ENCODE measurements around the gene APBB2. TPM values are rescaled to one million over a fixed set of nuclear protein-coding genes. Genes with fewer than 3 reads are reported as not detected.

APBB2 gene
- total and polyA plus RNA-seq, 2 donors: 20.6 to 67.8 TPM

DNA sequence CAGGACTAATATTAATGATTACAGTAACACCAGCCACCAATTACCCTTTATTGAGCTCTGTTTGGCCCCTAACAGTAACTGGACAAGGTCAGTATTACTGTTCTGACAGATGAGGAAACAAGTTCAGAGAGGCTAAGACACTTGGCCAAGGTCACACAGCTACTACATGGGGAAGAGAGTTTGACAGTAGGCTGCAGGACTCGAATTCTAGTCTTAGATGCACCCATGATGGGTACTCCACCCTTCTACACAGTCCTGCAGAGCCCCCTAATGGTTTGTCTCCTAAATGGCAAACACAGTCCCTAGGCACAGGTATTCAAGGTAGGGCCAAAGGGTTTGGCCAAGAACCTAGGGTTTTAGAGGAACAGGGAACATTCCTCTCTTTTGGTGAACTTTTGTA, 370.6 kb downstream of the APBB2 start:
- 78% methylated on average over 1 of the region's 1 CpG for WGBS
- Histone ChIP-seq H3K4me3 (ENCODE audit: low read depth, low read length) (no peak overlapping the region), H3K27ac (ENCODE audit: low read depth) (no peak overlapping the region), H3K36me3 (ENCODE audit: insufficient read depth) (no peaks in the 10 kb centered on the region), H3K4me1 (ENCODE audit: insufficient read depth) (no peaks in the 10 kb centered on the region)
- DNase-seq (ENCODE audit: extremely low spot score): no peak

- DNase-seq (ENCODE audit: extremely low spot score): no peak
- Histone ChIP-seq H3K4me3 (ENCODE audit: low read depth, low read length) (no peak overlapping the region), H3K4me1 (ENCODE audit: insufficient read depth) (no peaks in the 10 kb centered on the region), H3K27ac (ENCODE audit: low read depth) (no peak overlapping the region), H3K36me3 (ENCODE audit: insufficient read depth) (no peaks in the 10 kb centered on the region)
- WGBS: 59% methylated on average over 14 of the region's 14 CpGs
Observed at GRCh38 chr4:40842725-40843423, 371.5 kb downstream of the APBB2 start.

DNA sequence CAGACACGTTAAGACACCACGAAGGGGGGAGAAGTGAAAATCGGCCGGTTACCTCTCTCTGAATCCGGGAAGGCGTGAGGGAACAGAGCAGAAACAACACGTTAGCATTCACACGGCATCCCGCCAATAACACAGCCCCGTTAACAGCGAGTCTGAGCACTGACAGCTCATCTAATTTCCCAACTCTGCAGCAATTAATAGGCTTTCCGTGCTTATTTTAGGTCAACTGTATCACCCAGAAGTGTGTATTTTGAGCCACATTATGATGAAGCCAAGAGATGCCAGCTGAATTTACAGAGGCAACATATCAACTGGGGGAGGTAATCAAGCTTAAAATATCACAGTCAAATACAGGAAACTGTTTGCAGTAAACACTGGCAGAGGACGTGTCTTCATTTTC, 372.0 kb downstream of the APBB2 start:
- WGBS: 81% methylated on average over 13 of the region's 13 CpGs
- DNase-seq (ENCODE audit: extremely low spot score): no peak
- Histone ChIP-seq H3K4me3 (ENCODE audit: low read depth, low read length) (no peak overlapping the region), H3K27ac (ENCODE audit: low read depth) (no peak overlapping the region), H3K4me1 (ENCODE audit: insufficient read depth) (no peaks in the 10 kb centered on the region), H3K36me3 (ENCODE audit: insufficient read depth) (no peaks in the 10 kb centered on the region)

- H3K4me1 ChIP-seq (ENCODE audit: insufficient read depth): no peaks in the 10 kb centered on the region
- no peak for DNase-seq (ENCODE audit: extremely low spot score)
- H3K27ac ChIP-seq (ENCODE audit: low read depth): no peak overlapping the region
- no peak overlapping the region for H3K4me3 ChIP-seq (ENCODE audit: low read depth, low read length)
- H3K36me3 ChIP-seq (ENCODE audit: insufficient read depth): no peaks in the 10 kb centered on the region
- WGBS: 93% methylated on average over 7 of the region's 7 CpGs
Observed at GRCh38 chr4:40840985-40841571, 373.3 kb downstream of the APBB2 start.

- H3K4me3 ChIP-seq (ENCODE audit: low read depth, low read length): no peak overlapping the region
- no peak overlapping the region for H3K27ac ChIP-seq (ENCODE audit: low read depth)
- DNase-seq (ENCODE audit: extremely low spot score): no peak
- H3K36me3 ChIP-seq (ENCODE audit: insufficient read depth): no peaks in the 10 kb centered on the region
- 96% methylated on average over 10 of the region's 10 CpGs for WGBS
- no peaks in the 10 kb centered on the region for H3K4me1 ChIP-seq (ENCODE audit: insufficient read depth)
Observed at GRCh38 chr4:40840255-40840984, 373.9 kb downstream of the APBB2 start.

- WGBS: 89% methylated on average over 4 of the region's 4 CpGs
Observed at GRCh38 chr4:40838742-40839141, 375.6 kb downstream of the APBB2 start.

DNA sequence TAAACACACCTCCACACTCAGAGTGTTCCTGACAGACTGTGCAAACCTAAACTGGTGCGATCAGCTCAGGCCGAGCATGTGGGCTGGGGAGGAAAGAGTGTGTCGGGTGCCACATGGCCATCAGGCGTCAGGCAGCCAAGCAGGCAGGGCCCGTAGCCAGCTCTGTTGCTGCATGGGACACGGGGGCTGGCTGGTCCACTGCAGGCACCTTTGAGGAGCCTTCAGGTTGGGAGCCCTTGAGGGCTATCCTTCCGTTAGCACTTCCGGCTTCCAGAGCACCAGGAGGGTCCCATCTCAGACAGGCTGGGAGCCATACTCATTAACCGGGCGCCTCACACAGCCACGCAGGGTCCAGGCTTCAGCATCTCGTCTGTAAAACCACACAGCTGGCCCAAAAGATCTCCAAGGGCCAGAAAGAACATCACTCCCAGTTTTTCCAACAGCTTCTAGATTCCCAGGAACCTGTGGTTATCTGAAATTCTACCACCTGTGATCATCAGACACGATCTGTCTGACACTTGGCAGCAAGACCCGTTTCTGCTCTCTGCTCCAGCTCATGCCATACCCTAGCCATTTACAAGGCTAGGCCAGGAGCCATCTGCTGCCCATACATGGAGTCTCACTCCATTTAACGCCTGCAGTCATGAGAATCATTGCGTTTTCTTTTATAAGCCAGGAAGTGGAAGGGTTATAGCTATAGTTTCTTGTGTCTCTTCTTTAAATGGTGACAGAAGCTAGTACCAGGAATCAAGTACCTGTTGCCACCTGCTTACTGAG, 377.1 kb downstream of the APBB2 start:
- H3K27ac ChIP-seq (ENCODE audit: low read depth): no peak overlapping the region

More at GRCh38 chr4:40838742-40839141, 375.6 kb downstream of the APBB2 start:
- Histone ChIP-seq H3K4me3 (ENCODE audit: low read depth, low read length) (no peak overlapping the region), H3K27ac (ENCODE audit: low read depth) (no peak overlapping the region), H3K4me1 (ENCODE audit: insufficient read depth) (no peaks in the 10 kb centered on the region), H3K36me3 (ENCODE audit: insufficient read depth) (no peaks in the 10 kb centered on the region)
- no peak for DNase-seq (ENCODE audit: extremely low spot score)

DNA sequence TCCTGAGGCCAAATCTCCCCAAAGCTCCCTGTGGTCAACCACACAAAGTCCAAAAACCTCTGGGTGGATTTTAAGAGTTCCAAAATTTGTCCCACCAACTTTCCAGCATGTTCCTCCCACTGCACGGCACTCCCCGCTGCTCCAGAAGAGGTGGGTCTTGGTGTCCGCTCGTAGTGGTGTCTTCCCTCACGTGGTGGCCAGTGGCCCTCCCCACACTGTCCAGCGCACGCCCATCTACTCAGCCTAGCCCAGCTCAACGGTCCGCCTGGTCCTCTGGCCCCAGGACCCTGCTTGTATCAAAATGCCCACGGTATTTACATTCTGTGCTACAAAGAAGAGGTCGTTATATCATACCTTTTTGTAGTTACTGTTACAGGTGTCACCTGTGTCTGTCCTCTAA, 381.1 kb downstream of the APBB2 start:
- Histone ChIP-seq H3K4me3 (ENCODE audit: low read depth, low read length) (no peak overlapping the region), H3K36me3 (ENCODE audit: insufficient read depth) (no peaks in the 10 kb centered on the region)

More for the DNA sequence above, 377.1 kb downstream of the APBB2 start:
- no peaks in the 10 kb centered on the region for H3K4me1 ChIP-seq (ENCODE audit: insufficient read depth)
- WGBS: 69% methylated on average over 16 of the region's 16 CpGs
- H3K36me3 ChIP-seq (ENCODE audit: insufficient read depth): no peaks in the 10 kb centered on the region
- H3K4me3 ChIP-seq (ENCODE audit: low read depth, low read length): no peak overlapping the region
- no peak for DNase-seq (ENCODE audit: extremely low spot score)

DNA sequence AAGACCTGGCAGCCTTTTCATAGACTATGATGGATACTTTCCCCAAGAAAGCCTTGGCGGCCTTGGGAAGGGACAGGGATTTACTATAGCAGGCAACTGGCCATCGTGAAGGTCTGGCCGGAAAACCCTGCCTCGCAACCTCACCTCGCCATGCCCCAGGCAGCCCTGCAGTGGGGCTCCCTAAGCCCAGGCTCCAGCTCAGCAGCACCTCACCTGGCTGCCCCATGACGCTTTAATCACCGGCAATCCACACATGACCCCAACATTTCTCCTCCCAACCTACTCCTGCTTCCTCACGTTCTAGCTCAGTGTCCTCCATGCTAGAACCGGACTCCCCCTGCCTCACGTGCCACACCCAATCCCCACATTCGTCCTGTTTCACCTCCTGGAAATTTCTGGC, 382.2 kb downstream of the APBB2 start:
- no peak for DNase-seq (ENCODE audit: extremely low spot score)
- H3K27ac ChIP-seq (ENCODE audit: low read depth): no peak overlapping the region
- H3K4me3 ChIP-seq (ENCODE audit: low read depth, low read length): no peak overlapping the region
- WGBS: 85% methylated on average over 11 of the region's 11 CpGs
- H3K36me3 ChIP-seq (ENCODE audit: insufficient read depth): no peaks in the 10 kb centered on the region
- no peaks in the 10 kb centered on the region for H3K4me1 ChIP-seq (ENCODE audit: insufficient read depth)

More for the DNA sequence above, 381.1 kb downstream of the APBB2 start:
- 97% methylated on average over 11 of the region's 11 CpGs for WGBS
- no peak for DNase-seq (ENCODE audit: extremely low spot score)
- Histone ChIP-seq H3K27ac (ENCODE audit: low read depth) (no peak overlapping the region), H3K4me1 (ENCODE audit: insufficient read depth) (no peaks in the 10 kb centered on the region)

DNA sequence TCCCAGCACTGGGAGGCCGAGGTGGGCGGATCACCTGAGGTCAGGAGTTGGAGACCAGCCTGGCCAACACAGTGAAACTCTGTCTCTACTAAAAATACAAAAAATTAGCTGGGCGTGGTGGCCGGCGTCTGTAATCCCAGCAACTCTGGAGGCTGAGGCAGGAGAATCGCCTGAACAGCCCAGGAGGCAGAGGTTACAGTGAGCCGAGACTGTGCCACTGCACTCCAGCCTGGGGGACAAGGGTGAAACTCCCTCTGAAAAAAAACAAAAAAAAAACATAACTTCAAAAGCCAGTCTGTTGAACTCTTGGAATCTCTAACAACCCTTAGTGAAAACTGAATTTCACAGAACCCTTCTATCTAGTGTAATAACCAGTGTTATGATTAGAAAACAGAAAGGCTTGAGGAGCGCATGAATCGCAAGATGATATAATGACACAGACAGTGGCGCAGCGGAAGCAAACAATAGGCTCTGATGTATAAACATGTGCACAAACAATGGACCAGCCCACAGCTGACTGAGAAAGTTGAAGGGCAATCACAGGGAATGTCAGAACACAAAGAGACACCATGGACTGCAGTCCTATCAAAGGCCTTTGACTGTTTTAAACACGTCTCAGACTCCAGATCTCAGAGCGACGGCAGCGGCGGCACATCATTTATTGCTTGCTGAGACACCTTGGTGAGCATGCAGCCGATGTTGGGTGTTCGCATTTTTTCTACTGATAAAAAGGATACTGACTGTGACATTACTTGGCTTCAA, 383.0 kb downstream of the APBB2 start:
- no peak for DNase-seq (ENCODE audit: extremely low spot score)
- no peak overlapping the region for H3K4me3 ChIP-seq (ENCODE audit: low read depth, low read length)
- WGBS: 90% methylated on average over 18 of the region's 18 CpGs
- H3K4me1 ChIP-seq (ENCODE audit: insufficient read depth): no peaks in the 10 kb centered on the region
- H3K36me3 ChIP-seq (ENCODE audit: insufficient read depth): no peaks in the 10 kb centered on the region
- H3K27ac ChIP-seq (ENCODE audit: low read depth): no peak overlapping the region

DNA sequence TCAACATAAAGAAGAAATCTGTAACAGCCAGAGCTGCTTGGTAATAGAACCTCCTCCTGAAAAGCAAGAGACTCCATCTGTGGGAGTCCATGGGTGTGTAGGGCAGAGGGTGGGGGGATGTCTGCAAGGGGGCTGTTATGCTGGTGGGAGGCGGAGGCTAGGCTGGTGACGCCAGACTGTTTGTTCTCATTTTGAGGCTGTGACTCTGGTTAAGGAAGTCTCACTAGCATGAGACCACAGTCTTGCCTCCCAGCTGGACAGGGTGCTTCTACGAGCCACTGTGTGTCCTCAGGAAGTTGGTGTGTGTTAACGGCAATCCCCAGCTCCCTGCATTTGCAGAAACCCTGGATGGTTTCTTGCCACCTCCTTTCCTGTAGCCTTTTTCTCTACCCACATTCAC, 384.8 kb downstream of the APBB2 start:
- Histone ChIP-seq H3K36me3 (ENCODE audit: insufficient read depth) (no peaks in the 10 kb centered on the region), H3K4me1 (ENCODE audit: insufficient read depth) (no peaks in the 10 kb centered on the region), H3K4me3 (ENCODE audit: low read depth, low read length) (no peak overlapping the region), H3K27ac (ENCODE audit: low read depth) (no peak overlapping the region)
- DNase-seq (ENCODE audit: extremely low spot score): no peak
- 87% methylated on average over 4 of the region's 4 CpGs for WGBS

DNA sequence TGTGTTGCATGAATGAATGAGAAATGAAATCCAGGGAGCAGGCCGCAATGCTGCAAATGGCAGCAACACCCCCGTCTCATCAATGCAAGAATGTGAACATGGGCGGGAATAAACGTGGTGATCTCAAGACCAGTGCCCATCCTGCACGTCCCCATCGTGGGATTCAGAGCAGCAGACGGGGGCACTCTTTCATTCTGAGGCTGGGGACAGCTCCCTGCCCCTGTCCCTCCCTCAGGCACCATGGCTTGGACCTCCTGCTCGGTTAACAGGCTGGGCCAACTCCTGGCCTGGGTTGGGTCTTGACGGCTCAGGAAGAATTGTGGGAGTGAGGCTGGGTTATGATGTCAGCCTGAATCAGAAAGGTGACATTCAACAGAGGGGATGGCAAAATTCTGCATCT, 385.7 kb downstream of the APBB2 start:
- H3K27ac ChIP-seq (ENCODE audit: low read depth): no peak overlapping the region
- H3K4me3 ChIP-seq (ENCODE audit: low read depth, low read length): no peak overlapping the region
- no peaks in the 10 kb centered on the region for H3K4me1 ChIP-seq (ENCODE audit: insufficient read depth)
- DNase-seq (ENCODE audit: extremely low spot score): no peak
- 95% methylated on average over 9 of the region's 9 CpGs for WGBS
- H3K36me3 ChIP-seq (ENCODE audit: insufficient read depth): no peaks in the 10 kb centered on the region

DNA sequence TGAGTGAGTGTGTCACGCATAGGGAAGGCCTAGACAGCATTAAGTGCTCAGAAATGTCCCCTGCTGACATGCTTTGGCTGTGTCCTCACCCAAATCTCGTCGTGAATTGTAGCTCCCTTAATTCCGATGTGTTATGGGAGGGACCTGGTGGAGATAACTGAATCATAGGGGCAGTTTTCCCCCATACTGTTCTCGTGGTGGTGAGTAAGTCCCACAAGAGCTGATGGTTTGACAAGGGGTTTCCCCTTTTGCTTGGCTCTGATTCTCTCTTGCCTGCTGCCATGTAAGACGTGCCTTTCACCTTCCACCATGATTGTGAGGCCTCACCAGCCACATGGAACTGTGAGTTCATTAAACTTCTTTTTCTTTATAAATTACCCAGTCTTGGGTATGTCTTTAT, 386.6 kb downstream of the APBB2 start:
- WGBS: 86% methylated on average over 6 of the region's 6 CpGs
- DNase-seq (ENCODE audit: extremely low spot score): no peak
- Histone ChIP-seq H3K36me3 (ENCODE audit: insufficient read depth) (no peaks in the 10 kb centered on the region), H3K4me1 (ENCODE audit: insufficient read depth) (no peaks in the 10 kb centered on the region), H3K27ac (ENCODE audit: low read depth) (no peak overlapping the region), H3K4me3 (ENCODE audit: low read depth, low read length) (no peak overlapping the region)

All from urinary bladder (tissue), 4 donors.